ENCODE measurements around the gene SULT1A4. TPM values are rescaled to one million over a fixed set of nuclear protein-coding genes. Genes with fewer than 3 reads are reported as not detected.

SULT1A4 gene
- total RNA-seq, 1 experiment from 2014 or later = 0.69 TPM

Small RNA genes lying within 50 kb of the gene (small RNA-seq; reads per million reads assigned to genes)
- 0 reads per million in 2 experiments for gene AC133555.2

Other genes starting within 250 kb of the SULT1A4 start
- 0.11 TPM in 1 of 2 replicates, not detected in the other for gene NPIPB11, start 53.2 kb upstream of the SULT1A4 start, total RNA-seq (2014; rRNA removed; shearing (Covaris generic))
- gene BOLA2, start 5.6 kb upstream of the SULT1A4 start, total RNA-seq (2014; rRNA removed; shearing (Covaris generic)) = 37.0 and 41.2 TPM in 2 replicates
- 0.71 and 1.8 TPM in 2 replicates for gene SLX1B, start 5.4 kb upstream of the SULT1A4 start, total RNA-seq (2014; rRNA removed; shearing (Covaris generic))
- 4.5 and 15.1 TPM in 2 replicates for gene NPIPB12, start 46.5 kb downstream of the SULT1A4 start, total RNA-seq (2014; rRNA removed; shearing (Covaris generic))
- not detected in 2 replicates for gene SPN, start 203.3 kb downstream of the SULT1A4 start, total RNA-seq (2014; rRNA removed; shearing (Covaris generic))
- gene QPRT, start 219.3 kb downstream of the SULT1A4 start, total RNA-seq (2014; rRNA removed; shearing (Covaris generic)) = 41.1 and 46.0 TPM in 2 replicates